Testis (tissue), 2 donors: ENCODE measurements around the gene MTARC2.

ENCODE experiments used
- POLR2A ChIP-seq: fragments of 450-650 bp; IDR thresholded peaks from one replicate; pipeline ENCODE4 v1.6.1; 2017; ENCODE audit warnings: antibody characterized with exemption, mild to moderate bottlenecking, moderate library complexity
- TF ChIP-seq, protein P1 (sequence below), 3 experiments: fragments of 450-650 bp in 2 of 3; fragments of 200-600 bp in 1 of 3; sonication (generic) in 1 of 3; IDR thresholded peaks; one replicate each; pipeline ENCODE4 v1.5.1; 2016 to 2019; ENCODE audit warnings: antibody characterized with exemption in 3 of 3, mild to moderate bottlenecking in 2 of 3, moderate library complexity in 1 of 3

DNA sequence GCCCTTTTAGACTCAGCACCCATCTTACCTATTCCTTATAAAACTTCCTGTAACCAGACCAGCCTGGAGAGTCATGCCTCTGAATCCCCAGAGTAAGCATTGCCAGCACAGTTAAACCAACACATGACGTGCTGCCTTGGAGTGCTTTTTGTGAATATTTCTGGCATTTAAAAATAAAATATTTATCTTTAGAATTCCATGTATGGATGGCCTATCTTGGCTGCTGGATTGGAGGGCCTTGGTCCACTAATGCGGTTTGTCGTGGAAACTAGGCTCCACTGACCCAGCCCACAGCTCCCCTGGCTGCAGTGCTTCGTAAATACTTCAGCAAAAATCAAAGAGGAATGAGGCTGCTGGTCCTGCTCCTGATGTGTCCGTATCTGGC, 56.1 kb downstream of the MTARC2 start:
- TF ChIP-seq, protein P1, sequence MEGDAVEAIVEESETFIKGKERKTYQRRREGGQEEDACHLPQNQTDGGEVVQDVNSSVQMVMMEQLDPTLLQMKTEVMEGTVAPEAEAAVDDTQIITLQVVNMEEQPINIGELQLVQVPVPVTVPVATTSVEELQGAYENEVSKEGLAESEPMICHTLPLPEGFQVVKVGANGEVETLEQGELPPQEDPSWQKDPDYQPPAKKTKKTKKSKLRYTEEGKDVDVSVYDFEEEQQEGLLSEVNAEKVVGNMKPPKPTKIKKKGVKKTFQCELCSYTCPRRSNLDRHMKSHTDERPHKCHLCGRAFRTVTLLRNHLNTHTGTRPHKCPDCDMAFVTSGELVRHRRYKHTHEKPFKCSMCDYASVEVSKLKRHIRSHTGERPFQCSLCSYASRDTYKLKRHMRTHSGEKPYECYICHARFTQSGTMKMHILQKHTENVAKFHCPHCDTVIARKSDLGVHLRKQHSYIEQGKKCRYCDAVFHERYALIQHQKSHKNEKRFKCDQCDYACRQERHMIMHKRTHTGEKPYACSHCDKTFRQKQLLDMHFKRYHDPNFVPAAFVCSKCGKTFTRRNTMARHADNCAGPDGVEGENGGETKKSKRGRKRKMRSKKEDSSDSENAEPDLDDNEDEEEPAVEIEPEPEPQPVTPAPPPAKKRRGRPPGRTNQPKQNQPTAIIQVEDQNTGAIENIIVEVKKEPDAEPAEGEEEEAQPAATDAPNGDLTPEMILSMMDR (IDR thresholded peaks at IDR 0.05) = no peak
- no peak for TF ChIP-seq POLR2A
